ENCODE data around the gene BAZ2B. TPM values are rescaled to one million over a fixed set of nuclear protein-coding genes. Genes with fewer than 3 reads are reported as not detected.

BAZ2B gene
- total RNA-seq, 1 donor: 63.5 TPM

GRCh38 chr2:159438284-159438683 is 178.1 kb downstream of the BAZ2B start:
- DNase-seq (ENCODE audit: low read depth): no peak
- no peak overlapping the region for H3K4me3 ChIP-seq (ENCODE audit: low read depth, low read length)
- no peak for TF ChIP-seq CTCF (IDR thresholded peaks at IDR 0.05; ENCODE audit: insufficient read depth, low read depth, low read length)

GRCh38 chr2:159432610-159433009 is 183.7 kb downstream of the BAZ2B start:
- DNase-seq (ENCODE audit: low read depth): no peak
- TF ChIP-seq CTCF (IDR thresholded peaks at IDR 0.05; ENCODE audit: insufficient read depth, low read depth, low read length): no peak
- H3K4me3 ChIP-seq (ENCODE audit: low read depth, low read length): no peak overlapping the region

GRCh38 chr2:159427048-159427447 is 189.3 kb downstream of the BAZ2B start:
- DNase-seq (ENCODE audit: low read depth): no peak
- TF ChIP-seq CTCF (IDR thresholded peaks at IDR 0.05; ENCODE audit: insufficient read depth, low read depth, low read length): no peak
- H3K4me3 ChIP-seq (ENCODE audit: low read depth, low read length): no peak overlapping the region

- no peak for TF ChIP-seq CTCF (IDR thresholded peaks at IDR 0.05; ENCODE audit: insufficient read depth, low read depth, low read length)
- DNase-seq (ENCODE audit: low read depth): no peak
- H3K4me3 ChIP-seq (ENCODE audit: low read depth, low read length): no peak overlapping the region
These were observed 196.9 kb downstream of the BAZ2B start for GRCh38 chr2:159419403-159419802.

- TF ChIP-seq CTCF (IDR thresholded peaks at IDR 0.05; ENCODE audit: insufficient read depth, low read depth, low read length): no peak
- DNase-seq (ENCODE audit: low read depth): no peak
- H3K4me3 ChIP-seq (ENCODE audit: low read depth, low read length): no peak overlapping the region
These were observed 204.9 kb downstream of the BAZ2B start for GRCh38 chr2:159411460-159411859.

GRCh38 chr2:159410276-159410675 is 206.1 kb downstream of the BAZ2B start:
- no peak for DNase-seq (ENCODE audit: low read depth)
- no peak overlapping the region for H3K4me3 ChIP-seq (ENCODE audit: low read depth, low read length)
- TF ChIP-seq CTCF (IDR thresholded peaks at IDR 0.05; ENCODE audit: insufficient read depth, low read depth, low read length): no peak

GRCh38 chr2:159409116-159409800 is 207.1 kb downstream of the BAZ2B start:
- DNase-seq (ENCODE audit: low read depth): no peak
- no peak for TF ChIP-seq CTCF (IDR thresholded peaks at IDR 0.05; ENCODE audit: insufficient read depth, low read depth, low read length)
- no peak overlapping the region for H3K4me3 ChIP-seq (ENCODE audit: low read depth, low read length)
